A549 treated with AZD9567 at 1 μM for 4 hours (cell line): ENCODE measurements around the gene SIT1. TPM values are rescaled to one million over a fixed set of nuclear protein-coding genes. Genes with fewer than 3 reads are reported as not detected.

Experiments used
- total RNA-seq: library from RNA; stranded (reverse); fragments of 200-300 nt; extraction: Qiagen RNA extraction; gene quantifications from 5 replicates; pipeline ENCODE4 v1.2.3, GENCODE V29; 2022; ENCODE audit not compliant: insufficient read depth

The SIT1 gene
- not detected in 5 replicates for total RNA-seq

GRCh38 chr9:35650341-35651158, at the start of gene SIT1:
Gene SIT1, minus strand, starts transcription at chr9:35650931. Its CDS starts 78 bp downstream, at chr9:35650853.

GRCh38 chr9:35689542-35690293, 39.0 kb upstream of the SIT1 start, which contains the start of gene TPM2:
Gene TPM2, minus strand, starts transcription at chr9:35689925. Its CDS starts 108 bp downstream, at chr9:35689817.

GRCh38 chr9:35673132-35674024, 22.6 kb upstream of the SIT1 start, which contains the start of gene CA9:
Gene CA9, plus strand, starts transcription at chr9:35673928. Its CDS starts 32 bp downstream, at chr9:35673960.

GRCh38 chr9:35664531-35665470, 14.1 kb upstream of the SIT1 start, which contains the start of gene ARHGEF39:
Gene ARHGEF39, minus strand, starts transcription at chr9:35665195. Its CDS starts 26 bp downstream, at chr9:35665169.

GRCh38 chr9:35658137-35658967, 7.6 kb upstream of the SIT1 start, which contains the start of gene CCDC107:
Gene CCDC107, plus strand, starts transcription at chr9:35658292. Its CDS starts 88 bp downstream, at chr9:35658380.

GRCh38 chr9:35657546-35658136, 6.9 kb upstream of the SIT1 start, which contains the start of gene RMRP:
Gene RMRP, minus strand, starts transcription at chr9:35658019.

GRCh38 chr9:35618325-35618727, 32.4 kb downstream of the SIT1 start, which contains the start of gene CD72:
Gene CD72, minus strand, starts transcription at chr9:35618413. Its CDS starts 110 bp downstream, at chr9:35618303.

GRCh38 chr9:35604578-35605350, 46.0 kb downstream of the SIT1 start, which contains the start of gene TESK1:
Gene TESK1, plus strand, starts transcription at chr9:35605262. Its CDS starts 358 bp downstream, at chr9:35605620.

Other genes starting within 250 kb of the SIT1 start
- gene RUSC2, start 160.8 kb downstream of the SIT1 start, total RNA-seq, result 21.5 to 31.8 TPM (median 30.2 TPM) in 5 replicates
- 30.0 to 33.3 TPM (median 32.3 TPM) in 5 replicates for gene TESK1, start 45.7 kb downstream of the SIT1 start, total RNA-seq
- gene CD72, start 32.5 kb downstream of the SIT1 start, total RNA-seq, result 0.15 to 0.29 TPM (median 0.18 TPM) in 4 of 5 replicates, not detected in the other
- gene RMRP, start 7.1 kb upstream of the SIT1 start, total RNA-seq, result 4.1 to 24.8 TPM (median 6.7 TPM) in 4 of 5 replicates, not detected in the other
- 25.4 to 30.2 TPM (median 27.1 TPM) in 5 replicates for gene CCDC107, start 7.4 kb upstream of the SIT1 start, total RNA-seq
- gene ARHGEF39, start 14.3 kb upstream of the SIT1 start, total RNA-seq, result 10.5 to 16.6 TPM (median 15.3 TPM) in 5 replicates
- 3.6 to 9.1 TPM (median 6.0 TPM) in 5 replicates for gene CA9, start 23.0 kb upstream of the SIT1 start, total RNA-seq
- gene TPM2, start 39.0 kb upstream of the SIT1 start, total RNA-seq, result 630 to 705 TPM (median 658 TPM) in 5 replicates
- gene TLN1, start 81.3 kb upstream of the SIT1 start, total RNA-seq, result 112 to 140 TPM (median 116 TPM) in 5 replicates
- gene CREB3, start 81.7 kb upstream of the SIT1 start, total RNA-seq, result 55.7 to 63.0 TPM (median 56.5 TPM) in 5 replicates
- 31.9 to 45.0 TPM (median 40.0 TPM) in 5 replicates for gene GBA2, start 98.3 kb upstream of the SIT1 start, total RNA-seq
- gene RGP1, start 98.4 kb upstream of the SIT1 start, total RNA-seq, result 12.8 to 15.8 TPM (median 14.8 TPM) in 5 replicates
- 0.23 to 0.29 TPM (median 0.26 TPM) in 3 of 5 replicates, not detected in the others for gene MSMP, start 103.3 kb upstream of the SIT1 start, total RNA-seq
- 4.8 to 5.5 TPM (median 5.5 TPM) in 4 of 5 replicates, not detected in the other for gene NPR2, start 140.7 kb upstream of the SIT1 start, total RNA-seq
- 0.21 to 0.47 TPM (median 0.40 TPM) in 4 of 5 replicates, not detected in the other for gene SPAG8, start 161.3 kb upstream of the SIT1 start, total RNA-seq
- gene HINT2, start 164.1 kb upstream of the SIT1 start, total RNA-seq, result 60.2 to 112 TPM (median 101 TPM) in 5 replicates
- not detected in 5 replicates for gene FAM221B, start 177.8 kb upstream of the SIT1 start, total RNA-seq
- gene TMEM8B, start 178.3 kb upstream of the SIT1 start, total RNA-seq, result 1.5 to 3.6 TPM (median 3.1 TPM) in 5 replicates
- not detected in 5 replicates for gene OR13J1, start 219.5 kb upstream of the SIT1 start, total RNA-seq